Measurements from ENCODE around the gene GRM4.

DNA sequence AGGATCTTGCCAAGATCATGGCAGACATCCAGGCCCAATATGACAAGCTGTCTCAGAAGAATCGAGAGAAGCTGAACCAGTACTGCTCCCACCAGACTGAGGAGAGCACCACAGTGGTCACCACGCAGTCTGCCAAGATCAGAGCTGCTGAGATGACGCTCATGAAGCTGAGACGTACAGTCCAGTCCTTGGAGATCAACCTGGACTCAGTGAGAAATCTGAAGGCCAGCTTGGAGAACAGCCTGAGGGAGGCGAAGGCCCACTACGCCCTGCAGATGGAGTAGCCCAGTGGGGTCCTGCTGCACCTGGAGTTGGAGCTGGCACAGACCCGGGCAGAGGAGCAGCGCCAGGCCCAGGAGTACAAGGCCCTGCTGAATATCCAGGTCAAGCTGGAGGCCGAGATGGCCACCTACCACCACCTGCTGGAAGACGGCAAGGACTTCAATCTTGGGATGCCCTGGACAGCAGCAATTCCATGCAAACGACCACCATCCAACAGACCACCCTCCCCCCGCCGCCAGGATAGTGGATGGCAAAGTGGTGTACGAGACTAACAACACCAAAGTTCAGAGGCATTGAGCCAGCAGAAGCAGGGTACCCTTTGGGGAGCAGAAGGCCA lies 44.7 kb upstream of the GRM4 start:
- TF ChIP-seq, protein P1, sequence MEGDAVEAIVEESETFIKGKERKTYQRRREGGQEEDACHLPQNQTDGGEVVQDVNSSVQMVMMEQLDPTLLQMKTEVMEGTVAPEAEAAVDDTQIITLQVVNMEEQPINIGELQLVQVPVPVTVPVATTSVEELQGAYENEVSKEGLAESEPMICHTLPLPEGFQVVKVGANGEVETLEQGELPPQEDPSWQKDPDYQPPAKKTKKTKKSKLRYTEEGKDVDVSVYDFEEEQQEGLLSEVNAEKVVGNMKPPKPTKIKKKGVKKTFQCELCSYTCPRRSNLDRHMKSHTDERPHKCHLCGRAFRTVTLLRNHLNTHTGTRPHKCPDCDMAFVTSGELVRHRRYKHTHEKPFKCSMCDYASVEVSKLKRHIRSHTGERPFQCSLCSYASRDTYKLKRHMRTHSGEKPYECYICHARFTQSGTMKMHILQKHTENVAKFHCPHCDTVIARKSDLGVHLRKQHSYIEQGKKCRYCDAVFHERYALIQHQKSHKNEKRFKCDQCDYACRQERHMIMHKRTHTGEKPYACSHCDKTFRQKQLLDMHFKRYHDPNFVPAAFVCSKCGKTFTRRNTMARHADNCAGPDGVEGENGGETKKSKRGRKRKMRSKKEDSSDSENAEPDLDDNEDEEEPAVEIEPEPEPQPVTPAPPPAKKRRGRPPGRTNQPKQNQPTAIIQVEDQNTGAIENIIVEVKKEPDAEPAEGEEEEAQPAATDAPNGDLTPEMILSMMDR (conservative IDR thresholded peaks at IDR 0.05; ENCODE audit: low read depth, low read length): no peak
- TF ChIP-seq EZH2phosphoT487 (IDR thresholded peaks at IDR 0.05; ENCODE audit: borderline replicate concordance, low read length) (no peak), EZH2 (IDR thresholded peaks at IDR 0.05; ENCODE audit: low read length, unreplicated experiment) (no peak)
